VCaP (cell line): Measurements from ENCODE around the gene IL1F10.

Experiments used
- H3K27ac ChIP-seq: fragments of 450-650 bp; 2 replicates; pipeline ENCODE4 v1.5.1; 2017
- TF ChIP-seq, protein P1 (sequence below): fragments of 450-650 bp; conservative IDR thresholded peaks from 2 replicates; pipeline ENCODE4 v1.5.1; 2017; ENCODE audit warnings: mild to moderate bottlenecking, moderate library complexity

Gene IL1F10

DNA sequence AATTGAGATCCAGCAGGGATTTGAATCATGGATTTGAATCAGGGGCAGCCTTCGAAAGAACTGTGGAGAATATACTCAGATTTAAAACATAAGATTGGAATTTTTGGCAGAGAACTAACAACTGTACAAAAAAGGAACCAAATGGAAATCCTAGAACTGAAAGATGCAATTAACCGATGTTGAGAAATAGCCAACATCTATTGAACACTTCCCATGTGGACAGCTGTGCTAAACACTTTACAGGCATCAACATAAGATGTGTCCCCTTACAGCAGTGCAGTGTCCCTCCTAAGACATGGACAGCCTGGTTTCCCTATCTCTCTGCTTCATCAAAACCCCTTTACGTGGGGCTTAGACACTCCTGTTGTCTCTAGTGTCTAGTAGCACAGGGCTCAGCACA lies 56.0 kb downstream of the IL1F10 start:
- TF ChIP-seq, protein P1, sequence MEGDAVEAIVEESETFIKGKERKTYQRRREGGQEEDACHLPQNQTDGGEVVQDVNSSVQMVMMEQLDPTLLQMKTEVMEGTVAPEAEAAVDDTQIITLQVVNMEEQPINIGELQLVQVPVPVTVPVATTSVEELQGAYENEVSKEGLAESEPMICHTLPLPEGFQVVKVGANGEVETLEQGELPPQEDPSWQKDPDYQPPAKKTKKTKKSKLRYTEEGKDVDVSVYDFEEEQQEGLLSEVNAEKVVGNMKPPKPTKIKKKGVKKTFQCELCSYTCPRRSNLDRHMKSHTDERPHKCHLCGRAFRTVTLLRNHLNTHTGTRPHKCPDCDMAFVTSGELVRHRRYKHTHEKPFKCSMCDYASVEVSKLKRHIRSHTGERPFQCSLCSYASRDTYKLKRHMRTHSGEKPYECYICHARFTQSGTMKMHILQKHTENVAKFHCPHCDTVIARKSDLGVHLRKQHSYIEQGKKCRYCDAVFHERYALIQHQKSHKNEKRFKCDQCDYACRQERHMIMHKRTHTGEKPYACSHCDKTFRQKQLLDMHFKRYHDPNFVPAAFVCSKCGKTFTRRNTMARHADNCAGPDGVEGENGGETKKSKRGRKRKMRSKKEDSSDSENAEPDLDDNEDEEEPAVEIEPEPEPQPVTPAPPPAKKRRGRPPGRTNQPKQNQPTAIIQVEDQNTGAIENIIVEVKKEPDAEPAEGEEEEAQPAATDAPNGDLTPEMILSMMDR = no peak
- no peak overlapping the region for H3K27ac ChIP-seq

DNA sequence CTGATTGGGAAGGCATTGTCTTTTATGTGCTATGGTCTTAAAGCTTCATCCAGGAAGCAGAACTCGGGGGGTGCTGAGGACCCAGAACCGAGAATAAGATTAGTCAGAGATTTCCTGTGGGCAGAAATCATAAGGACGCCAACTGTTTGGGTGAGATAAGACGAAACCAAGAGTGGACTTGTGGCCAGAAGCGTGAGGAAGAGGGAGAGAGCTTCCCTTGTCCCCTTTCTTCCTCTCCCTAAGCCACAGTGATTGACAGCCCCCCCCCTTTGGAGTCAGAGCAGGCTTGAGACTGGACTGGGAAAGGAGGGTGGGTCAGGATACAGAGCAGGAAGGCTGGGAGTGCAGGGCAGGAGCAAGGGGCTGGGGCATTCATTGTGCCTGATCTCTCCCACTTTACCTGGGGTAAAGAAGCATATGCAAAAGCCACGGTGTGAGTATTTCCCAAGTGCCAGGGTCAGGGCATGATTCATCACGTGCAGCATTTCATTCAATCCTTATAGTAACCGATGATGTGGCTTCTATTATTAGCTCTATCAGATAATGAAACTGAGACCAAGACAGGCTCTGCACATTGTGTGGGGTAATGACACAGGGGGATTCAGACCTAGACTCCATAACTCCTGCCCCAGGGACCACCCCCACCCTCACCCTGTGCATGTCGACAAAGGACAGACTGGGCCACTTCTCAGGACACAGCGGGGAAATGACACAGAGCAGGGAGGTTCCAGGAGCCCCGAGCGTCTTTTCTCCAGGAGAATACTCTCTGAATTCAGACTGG lies 56.6 kb downstream of the IL1F10 start:
- H3K27ac ChIP-seq = no peak overlapping the region
- TF ChIP-seq, protein P1 = no peak
